HG03521 (cell line): ENCODE measurements around the gene ZNF486.
"Not testable (repeated sequence)": the region's sequence is repeated elsewhere in the genome, so short reads cannot be mapped to it uniquely, and the experiment has no call there.

Source experiments
- ATAC-seq: cut with Tn5 transposase; IDR thresholded peaks from one replicate; pipeline ENCODE4 v1.9.1; 2021; ENCODE audit warnings: mild to moderate bottlenecking, moderate library complexity; ENCODE audit not compliant: unreplicated experiment

ZNF486 gene

GRCh38 chr19:20167020-20167644 lies at the start of gene ZNF486:
TSS of gene ZNF486 (plus strand) at chr19:20167214. CDS start at chr19:20167331, 117 bp downstream.
- ATAC-seq: peak; percentile 75

GRCh38 chr19:20118064-20118839 lies 48.8 kb upstream of the ZNF486 start:
- not testable (repeated sequence) for ATAC-seq

- no peak for ATAC-seq
These were observed 42.1 kb upstream of the ZNF486 start for GRCh38 chr19:20124879-20125278.

- not testable (repeated sequence) for ATAC-seq
These were observed 34.1 kb upstream of the ZNF486 start for GRCh38 chr19:20132933-20133332.

- not testable (repeated sequence) for ATAC-seq
These were observed 29.3 kb upstream of the ZNF486 start for GRCh38 chr19:20137714-20138113.

- no peak for ATAC-seq
These were observed 15.3 kb upstream of the ZNF486 start for GRCh38 chr19:20151617-20152145.

GRCh38 chr19:20152506-20152905 lies 14.5 kb upstream of the ZNF486 start:
- not testable (repeated sequence) for ATAC-seq

- no peak for ATAC-seq
These were observed 13.7 kb upstream of the ZNF486 start for GRCh38 chr19:20153281-20153680.

- ATAC-seq: no peak
These were observed 12.4 kb upstream of the ZNF486 start for GRCh38 chr19:20154636-20155035.

- no peak for ATAC-seq
These were observed 4.2 kb upstream of the ZNF486 start for GRCh38 chr19:20162821-20163220.

GRCh38 chr19:20164456-20164855 lies 2.6 kb upstream of the ZNF486 start:
- no peak for ATAC-seq

- no peak for ATAC-seq
These were observed 932 bp upstream of the ZNF486 start for GRCh38 chr19:20165971-20166592.

- ATAC-seq: peak; percentile 15
These were observed 673 bp downstream of the ZNF486 start for GRCh38 chr19:20167651-20168122.

- ATAC-seq: no peak
These were observed 4.3 kb downstream of the ZNF486 start for GRCh38 chr19:20171285-20171684.

GRCh38 chr19:20175848-20176247 lies 8.8 kb downstream of the ZNF486 start:
- not testable (repeated sequence) for ATAC-seq

GRCh38 chr19:20179956-20180355 lies 12.9 kb downstream of the ZNF486 start:
- not testable (repeated sequence) for ATAC-seq

GRCh38 chr19:20182222-20182785 lies 15.3 kb downstream of the ZNF486 start:
- no peak for ATAC-seq

GRCh38 chr19:20186174-20186573 lies 19.2 kb downstream of the ZNF486 start:
- ATAC-seq: no peak

- ATAC-seq: no peak
These were observed 30.7 kb downstream of the ZNF486 start for GRCh38 chr19:20197747-20198146.

- no peak for ATAC-seq
These were observed 42.0 kb downstream of the ZNF486 start for GRCh38 chr19:20209051-20209450.

- ATAC-seq: not testable (repeated sequence)
These were observed 47.4 kb downstream of the ZNF486 start for GRCh38 chr19:20214366-20214765.
